Activated CD8-positive, alpha-beta T cell treated with anti-CD3 and anti-CD28 coated beads, Interleukin-2, amount 10 ng/mL, durations not matched to agents 7 days and 5 days (primary cell): ENCODE measurements around the gene TEX29. TPM values are rescaled to one million over a fixed set of nuclear protein-coding genes. Genes with fewer than 3 reads are reported as not detected.

Experiments
- ATAC-seq: fragments of 150-1000 bp; cut with Tn5 transposase; one replicate; pipeline ENCODE4 v1.10.0; 2021; ENCODE audit warnings: moderate library complexity
- CTCF ChIA-PET: fragments of 350-600 bp; sonication (Branson Sonifier 250); formaldehyde crosslinking; loops from one replicate; lab custom pipeline; 2021; ENCODE audit warnings: antibody characterized with exemption; lab: Charles Lee
- POLR2A ChIA-PET: fragments of 350-600 bp; sonication (Branson Sonifier 250); formaldehyde crosslinking; loops from one replicate; lab custom pipeline; 2021; ENCODE audit warnings: antibody characterized with exemption; lab: Charles Lee
- DNase-seq: peaks from one replicate; pipeline ENCODE4 v3.0.0-alpha.2; 2020
- H3K27ac Mint-ChIP-seq: one replicate; pipeline ENCODE4 v1.8.0; 2021; ENCODE audit warnings: mild to moderate bottlenecking, mixed read lengths
- H3K27me3 Mint-ChIP-seq: one replicate; pipeline ENCODE4 v1.8.0; 2021; ENCODE audit warnings: low read depth, mixed read lengths
- H3K36me3 Mint-ChIP-seq: one replicate; pipeline ENCODE4 v1.8.0; 2021; ENCODE audit warnings: low read depth, mixed read lengths
- H3K4me1 Mint-ChIP-seq: one replicate; pipeline ENCODE4 v1.8.0; 2021; ENCODE audit warnings: low read depth, mixed read lengths
- H3K4me3 Mint-ChIP-seq: one replicate; pipeline ENCODE4 v1.8.0; 2021; ENCODE audit warnings: mild to moderate bottlenecking, mixed read lengths
- H3K9me3 Mint-ChIP-seq: one replicate; pipeline ENCODE4 v1.8.0; 2022; ENCODE audit warnings: mixed read lengths; ENCODE audit not compliant: insufficient read depth
- total RNA-seq, 2 experiments: library from RNA; stranded (reverse); gene quantifications; one replicate each; pipeline ENCODE4 v1.2.3, GENCODE V29; 2021

Gene TEX29
- total RNA-seq, 2 experiments from 2014 or later: not detected

DNA sequence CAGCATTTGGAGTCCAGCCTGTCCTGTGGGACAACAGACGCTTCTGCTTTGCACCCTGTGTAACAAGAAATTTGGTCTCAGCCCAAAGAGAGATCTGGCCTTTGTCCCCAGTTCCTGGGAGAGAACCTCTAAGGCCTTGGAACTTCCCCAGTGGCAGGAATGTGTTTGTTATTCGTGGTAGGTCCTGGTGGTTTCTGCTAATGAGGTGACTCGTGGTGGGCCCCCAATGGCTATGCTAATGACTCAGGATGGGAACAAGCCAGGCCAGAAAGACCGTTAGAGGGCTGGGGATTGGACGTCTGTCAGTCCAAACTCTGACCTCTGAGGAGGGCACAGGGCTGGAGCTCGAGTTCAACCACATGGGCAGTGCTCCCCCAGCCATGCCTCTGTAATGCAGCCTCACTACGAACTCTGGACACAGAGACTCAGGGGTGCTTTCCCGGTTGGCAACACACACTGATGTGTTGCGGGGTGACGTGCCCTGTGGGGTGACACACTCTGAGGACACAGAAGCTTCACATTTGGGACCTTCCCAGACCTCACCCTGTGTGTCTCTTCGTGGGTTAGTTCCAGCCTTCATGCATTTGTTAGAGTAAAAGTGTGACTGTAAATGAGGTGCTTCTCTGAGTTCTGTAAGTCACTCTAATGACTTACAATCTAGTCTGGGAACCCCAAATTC, 38.9 kb downstream of the TEX29 start:
- DNase-seq: no peak
- peaks cover 3% of the 10 kb centered on the region for H3K4me1 Mint-ChIP-seq
- H3K27me3 Mint-ChIP-seq: peaks cover 10% of the 10 kb centered on the region
- no peak overlapping the region for H3K4me3 Mint-ChIP-seq
- no peaks in the 10 kb centered on the region for H3K36me3 Mint-ChIP-seq
- H3K9me3 Mint-ChIP-seq: no peaks in the 10 kb centered on the region
- POLR2A ChIA-PET: no interaction called here
- ATAC-seq: no peak
- H3K27ac Mint-ChIP-seq: no peak overlapping the region
- CTCF ChIA-PET: no interaction called here

GRCh38 chr13:111359930-111360329, 39.5 kb downstream of the TEX29 start:
- no peak overlapping the region for H3K4me3 Mint-ChIP-seq
- peaks cover 7% of the 10 kb centered on the region for H3K27me3 Mint-ChIP-seq
- POLR2A ChIA-PET: no interaction called here
- no peaks in the 10 kb centered on the region for H3K36me3 Mint-ChIP-seq
- CTCF ChIA-PET: no interaction called here
- DNase-seq (no peak), ATAC-seq (no peak)
- no peak overlapping the region for H3K27ac Mint-ChIP-seq
- H3K9me3 Mint-ChIP-seq: no peaks in the 10 kb centered on the region
- H3K4me1 Mint-ChIP-seq: no peaks in the 10 kb centered on the region

DNA sequence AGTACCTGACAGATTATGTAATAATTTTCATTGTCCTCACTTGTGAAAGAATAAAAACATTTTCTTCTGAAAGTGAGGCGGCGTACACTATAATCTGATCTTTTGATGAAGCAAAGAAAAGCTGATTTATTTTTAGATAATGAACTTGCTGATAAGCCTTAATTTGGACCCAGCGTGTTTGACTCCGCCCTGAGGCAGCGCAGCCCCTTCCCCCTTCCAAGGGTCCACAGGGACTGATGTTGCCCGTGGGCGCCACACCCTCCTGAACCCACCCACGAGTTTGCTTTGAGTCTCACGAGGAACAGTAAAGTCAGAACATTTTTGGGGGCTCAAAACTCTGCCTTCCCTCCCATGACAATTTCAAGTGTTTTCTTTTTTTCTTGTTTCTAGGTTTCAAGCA, 40.0 kb downstream of the TEX29 start:
- ChIA-PET POLR2A (no interaction called here), CTCF (no interaction called here)
- Mint-ChIP-seq H3K9me3 (no peaks in the 10 kb centered on the region), H3K36me3 (no peaks in the 10 kb centered on the region), H3K27me3 (peaks cover 7% of the 10 kb centered on the region), H3K4me3 (no peak overlapping the region), H3K27ac (no peak overlapping the region), H3K4me1 (no peaks in the 10 kb centered on the region)
- DNase-seq: no peak
- no peak for ATAC-seq

GRCh38 chr13:111361046-111361872, 40.8 kb downstream of the TEX29 start:
- ChIA-PET CTCF (no interaction called here), POLR2A (no interaction called here)
- Mint-ChIP-seq H3K9me3 (no peaks in the 10 kb centered on the region), H3K27ac (no peak overlapping the region), H3K27me3 (peaks cover 8% of the 10 kb centered on the region), H3K4me1 (no peaks in the 10 kb centered on the region), H3K4me3 (no peak overlapping the region), H3K36me3 (no peaks in the 10 kb centered on the region)
- no peak for ATAC-seq
- no peak for DNase-seq

GRCh38 chr13:111361873-111362648, 41.6 kb downstream of the TEX29 start:
- peaks cover 2% of the 10 kb centered on the region for H3K27me3 Mint-ChIP-seq
- H3K27ac Mint-ChIP-seq: no peak overlapping the region
- DNase-seq: no peak
- H3K9me3 Mint-ChIP-seq: no peaks in the 10 kb centered on the region
- no peak overlapping the region for H3K4me3 Mint-ChIP-seq
- no peaks in the 10 kb centered on the region for H3K36me3 Mint-ChIP-seq
- H3K4me1 Mint-ChIP-seq: no peaks in the 10 kb centered on the region
- ChIA-PET POLR2A (no interaction called here), CTCF (no interaction called here)
- no peak for ATAC-seq

- no peaks in the 10 kb centered on the region for H3K9me3 Mint-ChIP-seq
- ChIA-PET CTCF (no interaction called here), POLR2A (no interaction called here)
- no peak for ATAC-seq
- no peak overlapping the region for H3K4me3 Mint-ChIP-seq
- H3K4me1 Mint-ChIP-seq: no peaks in the 10 kb centered on the region
- DNase-seq: no peak
- H3K27ac Mint-ChIP-seq: no peak overlapping the region
- H3K36me3 Mint-ChIP-seq: no peaks in the 10 kb centered on the region
- peaks cover 2% of the 10 kb centered on the region for H3K27me3 Mint-ChIP-seq
Measured at GRCh38 chr13:111363121-111363520, 42.7 kb downstream of the TEX29 start.

GRCh38 chr13:111363591-111363990, 43.1 kb downstream of the TEX29 start:
- ChIA-PET POLR2A (no interaction called here), CTCF (no interaction called here)
- H3K9me3 Mint-ChIP-seq: no peaks in the 10 kb centered on the region
- DNase-seq (no peak), ATAC-seq (no peak)
- H3K27ac Mint-ChIP-seq: no peak overlapping the region
- no peak overlapping the region for H3K4me3 Mint-ChIP-seq
- H3K27me3 Mint-ChIP-seq: peaks cover 2% of the 10 kb centered on the region
- H3K36me3 Mint-ChIP-seq: no peaks in the 10 kb centered on the region
- H3K4me1 Mint-ChIP-seq: no peaks in the 10 kb centered on the region

DNA sequence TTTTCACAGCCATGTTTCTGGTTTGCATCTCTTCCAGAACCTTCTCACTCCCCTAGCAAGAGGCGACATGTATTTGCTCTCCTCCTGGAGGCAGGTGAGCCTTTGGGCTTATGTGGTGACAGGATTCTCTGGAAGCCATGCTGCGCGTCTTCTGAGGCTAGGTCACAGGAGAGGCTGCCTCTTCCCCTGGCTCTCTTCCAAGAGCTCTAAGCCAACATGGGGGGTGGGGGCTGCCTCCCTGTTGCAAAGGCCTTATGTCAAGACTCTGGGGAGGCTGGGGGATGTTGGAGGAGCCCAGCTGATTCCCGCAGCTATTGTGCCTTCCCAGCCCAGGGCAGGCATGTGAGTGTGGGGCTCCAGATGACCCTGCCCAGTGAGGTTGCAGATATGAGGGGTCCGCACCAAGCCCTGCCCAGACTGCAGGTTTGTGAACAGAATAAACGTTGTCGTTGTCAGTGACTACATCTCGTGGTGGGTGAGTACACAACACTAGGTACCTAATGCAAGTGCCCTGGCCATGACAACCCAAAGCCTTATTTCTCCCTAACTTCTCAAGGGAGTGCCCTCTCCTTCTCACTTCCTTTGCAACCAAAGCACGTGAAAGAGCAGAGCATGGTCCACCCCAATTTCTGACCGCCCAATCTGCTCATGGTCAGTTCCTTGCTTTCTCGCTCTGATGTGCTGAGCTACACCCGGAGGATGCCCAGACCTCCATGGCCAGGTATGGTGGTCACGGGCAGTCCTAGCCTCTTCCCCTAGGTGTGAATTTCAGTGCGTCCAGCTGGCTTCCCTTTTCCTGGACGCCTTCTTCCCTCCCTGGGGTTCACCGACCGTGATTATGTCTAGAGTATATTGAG, 44.9 kb downstream of the TEX29 start:
- ChIA-PET POLR2A (no interaction called here), CTCF (no interaction called here)
- Mint-ChIP-seq H3K4me1 (no peaks in the 10 kb centered on the region), H3K36me3 (no peaks in the 10 kb centered on the region), H3K4me3 (no peak overlapping the region), H3K27ac (no peak overlapping the region), H3K9me3 (no peaks in the 10 kb centered on the region), H3K27me3 (peaks cover 2% of the 10 kb centered on the region)
- ATAC-seq (no peak), DNase-seq (no peak)

- H3K4me1 Mint-ChIP-seq: no peaks in the 10 kb centered on the region
- H3K27ac Mint-ChIP-seq: no peak overlapping the region
- H3K4me3 Mint-ChIP-seq: no peak overlapping the region
- POLR2A ChIA-PET: no interaction called here
- H3K9me3 Mint-ChIP-seq: no peaks in the 10 kb centered on the region
- ATAC-seq (no peak), DNase-seq (no peak)
- CTCF ChIA-PET: no interaction called here
- peaks cover 2% of the 10 kb centered on the region for H3K27me3 Mint-ChIP-seq
- no peaks in the 10 kb centered on the region for H3K36me3 Mint-ChIP-seq
Measured at GRCh38 chr13:111367340-111367739, 46.9 kb downstream of the TEX29 start.

DNA sequence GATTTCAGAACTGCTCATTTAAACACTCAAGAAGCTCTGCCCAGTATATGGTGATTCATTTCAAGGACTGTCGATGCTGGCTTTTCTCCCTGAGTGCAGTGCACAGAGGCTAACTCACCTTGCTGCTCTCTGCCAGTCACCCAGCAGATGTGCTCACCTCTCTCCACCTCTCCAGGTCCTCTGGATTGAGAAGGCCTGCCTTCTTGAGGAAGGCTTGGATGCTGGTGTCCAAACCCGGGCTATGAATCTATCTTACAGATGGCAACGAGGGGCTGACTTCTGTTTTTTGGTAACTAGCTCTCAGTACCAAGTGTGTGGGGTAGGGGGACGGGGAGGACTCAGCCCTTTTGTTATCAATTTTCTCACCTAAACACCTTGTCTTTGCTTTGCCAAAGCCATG, 47.6 kb downstream of the TEX29 start:
- ChIA-PET POLR2A (no interaction called here), CTCF (no interaction called here)
- H3K4me3 Mint-ChIP-seq: no peak overlapping the region
- DNase-seq (no peak), ATAC-seq (no peak)
- H3K36me3 Mint-ChIP-seq: no peaks in the 10 kb centered on the region
- peaks cover 2% of the 10 kb centered on the region for H3K27me3 Mint-ChIP-seq
- no peak overlapping the region for H3K27ac Mint-ChIP-seq
- H3K4me1 Mint-ChIP-seq: peaks cover 6% of the 10 kb centered on the region
- no peaks in the 10 kb centered on the region for H3K9me3 Mint-ChIP-seq

DNA sequence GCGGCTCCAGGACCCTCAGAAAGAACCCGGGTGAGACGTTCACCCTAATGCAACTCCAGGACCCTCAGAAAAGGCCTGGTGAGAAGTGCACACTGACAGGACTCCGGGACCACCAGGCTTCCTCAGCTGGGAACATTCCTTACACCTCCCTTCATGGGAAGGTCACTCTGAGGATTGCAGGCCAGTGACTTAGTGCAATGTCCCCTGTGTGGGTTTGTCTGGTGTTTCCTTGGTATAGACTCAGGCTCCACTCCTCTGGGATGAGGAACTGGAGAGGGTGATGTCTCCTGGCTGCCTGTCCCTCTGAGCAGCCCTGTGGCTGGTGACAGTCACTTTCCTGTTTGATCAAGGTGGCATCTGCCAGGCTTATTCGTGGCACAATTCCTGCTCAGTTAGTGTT, 49.7 kb downstream of the TEX29 start:
- Mint-ChIP-seq H3K27ac (no peak overlapping the region), H3K4me3 (no peak overlapping the region), H3K9me3 (no peaks in the 10 kb centered on the region), H3K27me3 (peaks cover 2% of the 10 kb centered on the region), H3K4me1 (peaks cover 10% of the 10 kb centered on the region), H3K36me3 (no peaks in the 10 kb centered on the region)
- ATAC-seq (no peak), DNase-seq (no peak)
- ChIA-PET CTCF (no interaction called here), POLR2A (no interaction called here)
